CD4-positive, alpha-beta T cell treated with Interleukin-17A for 4 hours (primary cell): ENCODE measurements around the gene PIK3R1.

Source experiments
- DNase-seq: peaks from one replicate; pipeline ENCODE4 v3.0.0-alpha.2; 2020; ENCODE audit warnings: mixed read lengths

The PIK3R1 gene

GRCh38 chr5:68253624-68254585 is 38.3 kb downstream of the PIK3R1 start:
- no peak for DNase-seq

- no peak for DNase-seq
Observed at GRCh38 chr5:68254810-68255209, 39.3 kb downstream of the PIK3R1 start.

GRCh38 chr5:68255305-68256120 is 40.0 kb downstream of the PIK3R1 start:
- peak; percentile 46 for DNase-seq

- no peak for DNase-seq
Observed at GRCh38 chr5:68257210-68257609, 41.7 kb downstream of the PIK3R1 start.

- DNase-seq, result no peak
Observed at GRCh38 chr5:68258531-68258930, 43.0 kb downstream of the PIK3R1 start.

- DNase-seq, result no peak
Observed at GRCh38 chr5:68259700-68260099, 44.1 kb downstream of the PIK3R1 start.

DNA sequence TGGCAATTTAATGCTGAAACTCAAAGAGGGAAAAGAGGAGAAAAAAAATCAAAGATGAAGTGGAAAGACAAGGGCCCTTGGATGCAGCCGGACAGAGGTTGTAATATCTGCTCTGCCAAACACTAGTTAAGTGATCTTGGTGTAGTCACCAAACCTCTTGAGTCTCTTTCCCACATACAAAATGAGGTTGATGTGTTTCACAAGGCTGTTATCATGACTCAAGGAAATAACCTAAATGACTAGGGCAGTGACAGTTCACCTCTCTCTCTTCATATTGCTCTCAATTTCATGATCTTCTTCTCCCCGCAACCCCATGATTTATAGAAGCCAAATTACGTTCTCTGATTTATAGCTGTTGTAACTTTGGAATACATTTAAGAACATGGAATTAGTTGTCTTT is 44.9 kb downstream of the PIK3R1 start:
- no peak for DNase-seq

GRCh38 chr5:68261169-68261568 is 45.6 kb downstream of the PIK3R1 start:
- DNase-seq, result no peak

- no peak for DNase-seq
Observed at GRCh38 chr5:68261569-68262065, 46.1 kb downstream of the PIK3R1 start.

GRCh38 chr5:68264024-68264956 is 48.7 kb downstream of the PIK3R1 start:
- DNase-seq, result no peak

DNA sequence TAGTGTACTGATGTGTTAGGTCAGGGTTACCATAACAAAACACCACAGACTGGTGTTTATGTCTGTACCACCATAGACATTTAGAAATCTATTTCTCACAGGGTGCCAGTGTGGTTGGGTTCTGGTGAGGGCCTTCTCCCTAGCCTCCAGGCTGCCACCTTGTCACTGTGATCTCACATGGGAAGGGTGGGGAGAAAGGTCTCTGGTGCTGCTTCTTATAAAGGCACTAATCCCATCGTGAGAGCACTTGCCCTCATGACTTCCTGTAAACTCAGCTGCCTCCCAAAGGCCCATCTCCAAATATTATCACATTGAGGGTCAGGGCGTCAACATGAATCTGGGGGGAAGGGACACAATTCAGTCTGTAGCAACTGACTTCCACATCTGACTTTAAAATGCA is 49.8 kb downstream of the PIK3R1 start:
- DNase-seq, result no peak

DNA sequence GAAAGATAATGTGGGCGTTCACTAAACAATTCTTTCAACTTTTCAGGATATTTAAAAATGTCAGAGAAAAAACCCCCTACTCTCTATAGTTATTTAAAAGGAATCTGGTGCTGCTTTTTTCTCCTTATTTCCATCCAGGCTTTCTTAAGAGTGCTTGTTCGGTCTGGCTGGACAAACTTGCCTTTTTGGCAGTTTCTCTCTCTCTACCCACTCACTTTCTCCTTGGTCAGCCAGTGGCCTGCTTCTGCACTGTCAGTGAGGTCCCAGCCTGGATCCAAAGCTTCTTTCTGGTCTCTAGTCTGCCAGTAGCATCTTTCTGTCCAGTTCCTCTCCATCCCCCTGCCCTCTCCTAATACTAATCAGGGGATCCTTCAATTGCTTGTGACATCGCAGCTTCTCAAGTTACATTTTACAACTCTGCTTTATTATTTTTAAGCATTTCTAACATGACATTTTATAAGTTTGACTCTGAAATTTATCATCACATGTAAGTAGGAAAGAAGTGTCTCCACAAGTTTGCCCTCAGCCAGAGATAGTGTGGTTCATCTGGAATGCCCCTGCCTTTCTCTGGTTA is 50.4 kb downstream of the PIK3R1 start:
- no peak for DNase-seq

DNA sequence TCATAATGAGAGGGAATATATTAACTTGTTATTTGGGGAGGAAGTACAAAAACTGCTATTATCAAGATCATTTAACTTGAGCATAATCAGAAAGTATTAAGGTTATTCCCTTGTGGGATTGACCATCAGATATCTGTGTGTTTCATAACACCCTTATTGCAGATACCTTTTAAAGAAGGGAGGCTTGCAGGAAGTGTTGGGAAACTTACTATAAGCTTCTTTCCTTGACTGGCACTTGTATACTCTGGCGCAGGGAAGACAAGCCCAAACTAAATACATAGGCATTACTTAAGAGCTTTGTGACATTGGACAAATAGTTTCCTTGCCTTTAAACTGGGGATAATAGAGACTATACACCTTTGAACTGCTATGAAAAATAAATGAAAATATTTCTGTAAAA is 50.9 kb downstream of the PIK3R1 start:
- no peak for DNase-seq

DNA sequence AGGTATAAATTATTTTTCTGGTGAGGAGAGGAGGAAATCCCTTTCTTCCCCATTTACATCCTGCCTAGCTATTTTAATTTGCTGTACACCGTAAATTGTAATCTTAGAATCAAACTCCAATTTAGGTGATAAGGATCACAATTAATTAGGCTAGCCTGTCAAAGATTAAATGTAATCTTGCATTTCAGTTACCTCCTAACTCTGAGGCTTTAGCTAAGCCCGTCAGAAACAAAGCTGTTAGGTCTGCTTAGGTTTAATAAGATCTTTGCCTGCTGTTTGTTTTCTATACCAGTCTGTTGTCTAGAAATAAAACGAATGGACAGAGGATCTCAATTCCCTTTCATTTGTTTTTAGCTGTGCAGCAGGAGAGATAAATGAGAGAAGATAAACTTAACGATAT is 51.5 kb downstream of the PIK3R1 start:
- no peak for DNase-seq

- DNase-seq, result no peak
Observed at GRCh38 chr5:68268101-68268851, 52.7 kb downstream of the PIK3R1 start.

DNA sequence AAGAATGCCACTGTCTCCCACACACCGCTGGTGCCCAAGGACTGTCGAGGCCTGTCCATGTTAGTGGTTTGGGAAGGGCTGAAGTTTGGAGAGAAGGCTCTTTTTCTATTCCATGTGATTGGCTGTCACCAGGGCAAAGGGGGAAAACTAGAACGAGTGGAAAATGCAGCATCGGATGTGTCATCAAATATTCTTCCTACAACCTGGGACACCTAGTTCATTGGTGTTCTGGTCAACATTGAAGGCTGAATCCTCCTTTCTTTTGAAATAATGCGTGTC is 53.2 kb downstream of the PIK3R1 start:
- no peak for DNase-seq

GRCh38 chr5:68269820-68270219 is 54.3 kb downstream of the PIK3R1 start:
- no peak for DNase-seq

DNA sequence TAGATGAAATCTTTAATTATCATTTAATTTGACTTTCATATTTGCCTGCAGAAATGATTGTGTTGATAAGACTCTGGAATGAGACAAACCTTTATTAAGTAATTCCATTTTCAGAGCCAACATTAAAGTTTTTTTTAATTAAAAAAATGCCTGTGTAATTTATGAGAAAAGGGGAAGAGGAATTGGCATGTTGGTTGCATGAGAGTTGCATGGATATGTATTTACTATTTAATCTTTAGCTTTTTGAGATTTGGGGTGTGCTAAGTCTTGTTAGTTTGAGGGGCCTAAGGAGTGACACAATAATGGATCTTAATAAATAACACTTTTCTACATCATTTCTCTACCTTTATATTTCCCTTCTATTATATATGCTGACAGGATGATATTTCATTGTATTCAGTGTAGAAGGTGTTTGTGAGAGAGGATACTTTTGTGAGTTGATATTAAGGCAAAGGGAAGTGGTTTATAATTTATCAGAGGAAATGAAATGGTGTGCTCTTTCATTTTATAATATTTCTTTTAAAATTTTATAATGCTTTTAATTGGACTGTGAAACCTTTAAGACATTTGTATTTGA is 54.9 kb downstream of the PIK3R1 start:
- DNase-seq, result no peak

GRCh38 chr5:68271124-68271523 is 55.6 kb downstream of the PIK3R1 start:
- DNase-seq, result no peak

DNA sequence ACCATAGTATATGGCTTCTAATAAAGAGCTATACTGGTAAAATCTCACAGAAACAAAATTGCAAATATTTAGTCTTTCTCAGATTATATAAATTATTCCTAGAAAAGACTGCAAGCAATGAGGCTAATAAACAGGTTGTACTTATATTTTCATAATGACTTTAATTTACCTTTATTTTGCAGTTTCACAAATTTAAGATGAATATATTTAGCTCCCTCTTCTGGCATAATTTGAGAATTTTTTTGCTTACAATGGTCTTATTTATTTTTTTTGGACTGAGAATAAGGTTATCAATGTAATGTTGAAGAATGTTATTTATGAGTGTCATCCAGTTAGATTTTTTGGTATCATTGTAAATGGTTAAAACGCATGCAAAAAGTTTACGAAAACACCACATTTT is 56.7 kb downstream of the PIK3R1 start:
- no peak for DNase-seq

DNA sequence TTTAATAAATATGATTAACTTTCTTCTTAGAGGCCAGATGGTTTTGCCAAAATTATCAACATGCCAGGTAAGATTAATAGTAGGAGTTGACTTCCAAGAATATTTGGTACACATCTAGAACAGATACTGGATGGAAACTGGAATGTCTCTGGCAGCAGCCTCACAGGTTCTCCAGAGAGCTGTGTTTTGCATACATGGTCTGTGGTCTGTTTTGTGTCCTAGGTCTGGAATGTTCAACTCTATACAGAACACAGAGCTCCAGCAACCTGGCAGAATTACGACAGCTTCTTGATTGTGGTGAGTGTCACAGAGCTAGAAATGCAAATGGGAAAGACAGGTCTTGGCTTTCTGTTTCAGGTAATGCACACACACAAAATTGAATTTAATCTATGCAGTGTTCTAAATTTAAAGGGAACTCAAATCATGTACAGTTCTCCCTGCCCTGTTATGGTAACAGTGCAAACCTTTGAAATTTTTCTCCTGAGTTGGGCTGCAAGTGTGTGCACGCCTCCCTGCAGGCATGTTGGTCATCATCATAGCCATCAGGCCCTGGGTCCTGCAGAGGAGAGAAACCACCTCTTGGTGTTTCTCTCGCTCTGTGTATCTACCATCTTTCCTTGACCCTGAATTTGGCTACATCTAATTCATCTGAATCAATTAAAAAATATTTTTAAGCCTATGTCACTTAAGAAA is 58.3 kb downstream of the PIK3R1 start:
- no peak for DNase-seq
